GM12872 (cell line): ENCODE results near the gene ADISSP.

ENCODE experiments used
- TF ChIP-seq, protein P1 (sequence below): IDR thresholded peaks from 3 replicates; pipeline ENCODE4 v1.5.1; 2011; ENCODE audit warnings: low read depth, mild to moderate bottlenecking, low read length, moderate library complexity; ENCODE audit not compliant: insufficient read depth

The ADISSP gene

DNA sequence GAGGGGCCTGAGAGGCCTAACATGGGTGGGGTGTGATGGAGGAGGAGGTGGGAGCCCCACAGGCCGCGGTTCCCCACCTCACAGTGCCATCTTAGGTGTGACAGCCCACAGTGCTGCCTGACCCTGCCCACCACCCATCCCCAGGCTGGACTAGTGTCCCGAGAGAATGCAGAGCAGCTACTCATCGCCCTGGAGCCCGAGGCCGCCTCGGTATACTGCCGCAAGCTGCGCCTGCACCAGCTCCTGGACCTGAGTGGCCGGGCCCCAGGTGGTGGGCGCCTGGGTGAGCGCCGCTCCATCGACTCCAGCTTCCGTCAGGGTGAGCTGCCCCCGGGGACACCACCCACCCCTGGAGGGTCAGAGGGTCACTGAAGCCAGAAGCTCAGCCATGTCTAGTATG, 19.5 kb downstream of the ADISSP start:
- TF ChIP-seq, protein P1, sequence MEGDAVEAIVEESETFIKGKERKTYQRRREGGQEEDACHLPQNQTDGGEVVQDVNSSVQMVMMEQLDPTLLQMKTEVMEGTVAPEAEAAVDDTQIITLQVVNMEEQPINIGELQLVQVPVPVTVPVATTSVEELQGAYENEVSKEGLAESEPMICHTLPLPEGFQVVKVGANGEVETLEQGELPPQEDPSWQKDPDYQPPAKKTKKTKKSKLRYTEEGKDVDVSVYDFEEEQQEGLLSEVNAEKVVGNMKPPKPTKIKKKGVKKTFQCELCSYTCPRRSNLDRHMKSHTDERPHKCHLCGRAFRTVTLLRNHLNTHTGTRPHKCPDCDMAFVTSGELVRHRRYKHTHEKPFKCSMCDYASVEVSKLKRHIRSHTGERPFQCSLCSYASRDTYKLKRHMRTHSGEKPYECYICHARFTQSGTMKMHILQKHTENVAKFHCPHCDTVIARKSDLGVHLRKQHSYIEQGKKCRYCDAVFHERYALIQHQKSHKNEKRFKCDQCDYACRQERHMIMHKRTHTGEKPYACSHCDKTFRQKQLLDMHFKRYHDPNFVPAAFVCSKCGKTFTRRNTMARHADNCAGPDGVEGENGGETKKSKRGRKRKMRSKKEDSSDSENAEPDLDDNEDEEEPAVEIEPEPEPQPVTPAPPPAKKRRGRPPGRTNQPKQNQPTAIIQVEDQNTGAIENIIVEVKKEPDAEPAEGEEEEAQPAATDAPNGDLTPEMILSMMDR = no peak

DNA sequence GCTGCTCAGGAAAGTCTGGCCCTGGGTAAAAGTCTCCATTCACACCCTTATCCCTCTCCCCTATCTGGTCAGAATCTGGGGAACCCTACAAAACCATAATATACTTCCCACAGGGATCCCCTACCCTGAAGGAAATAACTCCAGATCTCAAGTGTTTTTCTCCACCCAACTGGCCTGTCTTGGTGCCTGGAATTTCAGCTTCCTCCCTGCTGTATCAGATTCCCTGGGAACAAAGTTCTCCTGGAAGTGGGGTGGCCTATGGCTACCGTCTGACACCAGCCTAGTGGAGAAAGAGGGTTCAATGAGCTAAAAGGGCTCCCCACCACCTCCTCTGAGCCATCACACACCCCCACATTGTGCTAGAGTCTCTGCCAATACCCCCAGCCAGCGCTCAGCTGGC, 20.1 kb downstream of the ADISSP start:
- TF ChIP-seq, protein P1 = no peak

DNA sequence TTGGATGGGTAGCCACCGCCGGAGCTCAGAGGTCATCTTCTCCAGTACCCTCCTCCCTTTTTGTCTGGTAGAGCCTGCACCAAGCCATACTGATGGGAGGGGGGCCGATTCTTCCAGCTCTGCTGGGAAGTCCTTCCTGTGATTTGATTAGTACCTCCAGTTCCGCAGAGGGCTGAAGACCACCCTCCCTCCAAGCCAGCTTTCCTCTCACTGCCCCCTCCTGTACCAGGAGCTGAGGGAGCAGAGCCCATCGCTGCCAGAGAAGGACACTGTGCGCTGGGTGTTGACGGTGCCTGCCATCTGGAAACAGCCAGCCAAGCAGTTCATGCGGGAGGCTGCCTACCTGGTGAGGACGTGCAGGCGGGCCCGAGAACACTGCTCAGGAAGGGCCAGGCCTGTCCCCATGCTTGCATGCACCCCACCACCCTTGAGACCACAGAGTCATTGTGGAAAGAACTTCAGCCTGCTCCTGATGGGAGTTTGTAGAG, 21.8 kb downstream of the ADISSP start:
- TF ChIP-seq, protein P1 = no peak

DNA sequence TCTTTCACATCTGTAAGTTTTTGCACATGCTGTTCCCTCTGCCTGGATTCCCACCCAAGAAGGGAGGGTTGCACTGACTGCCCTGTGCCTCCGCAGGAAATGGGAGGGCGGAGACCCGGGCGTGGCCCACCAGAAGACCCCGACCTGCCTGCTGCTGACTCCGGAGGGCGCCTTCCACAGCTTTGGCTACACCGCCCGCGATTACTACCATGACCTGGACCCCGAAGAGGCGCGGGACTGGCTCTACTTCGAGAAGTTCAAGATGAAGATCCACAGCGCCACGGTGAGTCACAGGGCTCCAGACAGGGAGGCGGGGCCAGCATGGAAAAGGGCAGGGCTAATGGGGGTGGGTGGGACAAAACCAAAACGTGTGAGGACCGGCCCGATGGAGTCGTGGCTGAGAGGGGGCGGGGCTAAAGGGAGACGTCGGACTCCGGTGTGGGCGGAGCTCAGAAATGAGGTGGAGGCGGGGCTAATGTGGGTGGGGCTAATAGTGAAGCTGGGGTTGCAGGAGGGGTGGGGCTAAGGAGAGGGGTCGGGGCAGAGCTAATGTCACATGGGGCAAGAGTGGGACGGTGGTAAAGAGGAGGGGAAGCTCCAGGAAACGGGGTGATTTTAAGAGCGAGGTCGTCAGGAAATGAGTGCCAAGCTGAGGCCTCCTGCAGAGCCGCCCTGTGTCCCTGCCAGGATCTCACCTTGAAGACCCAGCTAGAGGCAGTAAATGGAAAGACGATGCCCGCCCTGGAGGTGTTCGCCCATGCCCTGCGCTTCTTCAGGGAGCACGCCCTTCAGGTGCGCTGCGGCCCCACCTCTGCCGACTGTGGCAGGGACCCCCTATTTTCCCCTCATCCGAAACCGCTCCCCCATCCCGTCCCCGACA, 22.5 kb downstream of the ADISSP start:
- TF ChIP-seq, protein P1 = no peak

DNA sequence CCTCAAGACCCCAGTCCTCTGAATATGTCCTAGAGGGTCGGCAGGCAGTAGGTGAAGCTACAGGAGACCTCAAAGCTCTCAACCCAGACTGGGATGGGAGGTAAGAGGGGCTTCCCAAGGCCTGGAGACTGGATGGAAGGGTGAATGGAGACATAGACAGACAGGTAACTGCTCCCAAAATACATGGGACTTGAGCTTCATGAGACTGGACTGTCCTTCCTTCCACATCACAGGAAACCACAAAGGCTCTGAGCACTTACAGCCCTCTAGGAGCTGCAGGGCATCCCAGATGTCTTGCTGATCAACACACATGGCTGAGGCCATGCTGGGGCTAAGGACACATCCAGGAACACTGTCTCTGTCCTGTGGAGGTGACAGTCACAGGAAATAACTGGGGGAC, 23.5 kb downstream of the ADISSP start:
- TF ChIP-seq, protein P1 = no peak

DNA sequence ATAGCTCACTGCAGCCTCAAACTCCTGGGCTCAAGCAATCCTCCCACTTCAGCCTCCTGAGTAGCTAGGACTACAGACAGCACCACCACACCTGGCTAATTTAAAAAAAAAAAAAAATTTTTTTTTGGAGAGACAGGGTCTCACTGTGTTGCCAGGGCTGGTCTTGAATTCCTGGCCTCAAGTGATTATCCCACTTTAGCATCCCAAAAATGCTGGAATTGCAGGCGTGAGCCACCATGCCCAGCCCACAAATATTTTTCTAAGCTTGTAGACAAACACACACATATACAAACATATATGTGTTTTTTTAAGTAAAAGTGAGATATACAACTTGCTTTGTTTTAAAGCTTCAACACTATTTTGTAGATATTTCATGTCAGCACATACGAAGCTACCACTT, 24.3 kb downstream of the ADISSP start:
- TF ChIP-seq, protein P1 = no peak

DNA sequence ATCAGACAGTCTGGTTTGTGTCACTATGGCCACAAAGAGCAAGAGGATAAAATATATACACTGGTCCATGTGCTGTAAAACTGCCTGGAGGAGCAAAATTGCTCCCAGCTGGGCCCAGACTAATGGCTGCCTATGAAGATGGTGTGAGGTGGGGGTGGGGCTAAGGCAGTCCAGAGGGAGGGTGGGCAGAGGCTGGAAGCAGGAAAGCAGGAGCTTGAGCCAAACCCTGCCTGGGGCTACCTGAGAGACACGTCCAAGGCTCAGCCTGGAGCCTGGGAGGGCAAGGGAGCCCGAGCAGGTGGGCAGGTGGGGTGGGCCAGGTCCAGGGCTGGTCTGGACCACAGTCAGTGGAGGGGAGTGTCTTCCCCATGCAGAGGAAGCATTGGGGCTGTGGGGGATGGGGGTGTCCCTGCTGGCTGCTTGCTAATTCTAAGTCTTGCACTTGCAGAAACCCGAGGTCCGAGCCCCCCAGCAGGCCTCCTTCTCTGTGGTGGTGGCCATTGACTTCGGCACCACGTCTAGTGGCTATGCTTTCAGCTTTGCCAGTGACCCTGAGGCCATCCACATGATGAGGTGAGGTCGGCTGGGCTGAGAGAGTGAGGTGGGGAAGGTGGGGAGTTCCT, 25.6 kb downstream of the ADISSP start:
- TF ChIP-seq, protein P1 = no peak
